IMR-90 (cell line): Measurements from ENCODE around the gene TLL1.

Source experiments
- BHLHE40 ChIP-seq: fragments of 150-350 bp; IDR thresholded peaks from 2 replicates; pipeline ENCODE4 v1.6.1; 2016; ENCODE audit warnings: mild to moderate bottlenecking, low read depth, low read length
- CEBPB ChIP-seq: IDR thresholded peaks from 2 replicates; pipeline ENCODE4 v1.6.1; 2012; ENCODE audit warnings: low read depth, low read length, improper control_type of control experiment
- FOS ChIP-seq: fragments of 150-350 bp; IDR thresholded peaks from 2 replicates; pipeline ENCODE4 v1.6.1; 2016; ENCODE audit warnings: low read depth, low read length
- MAZ ChIP-seq: IDR thresholded peaks from 2 replicates; pipeline ENCODE4 v1.6.1; 2012; ENCODE audit warnings: low read depth, mild to moderate bottlenecking, low read length, improper control_type of control experiment, moderate library complexity, borderline replicate concordance
- MXI1 ChIP-seq: IDR thresholded peaks from 2 replicates; pipeline ENCODE4 v1.6.1; 2012; ENCODE audit warnings: low read depth, mild to moderate bottlenecking, low read length, moderate library complexity, borderline replicate concordance
- POLR2A ChIP-seq: IDR thresholded peaks from 2 replicates; pipeline ENCODE4 v1.6.1; 2012; ENCODE audit warnings: mild to moderate bottlenecking, low read depth, low read length
- RAD21 ChIP-seq: IDR thresholded peaks from 2 replicates; pipeline ENCODE4 v1.6.1; 2012; ENCODE audit warnings: low read length, improper control_type of control experiment
- RCOR1 ChIP-seq: IDR thresholded peaks from 2 replicates; pipeline ENCODE4 v1.6.1; 2012; ENCODE audit warnings: mild to moderate bottlenecking, low read length, improper control_type of control experiment; ENCODE audit not compliant: insufficient replicate concordance
- RFX5 ChIP-seq: IDR thresholded peaks from 2 replicates; pipeline ENCODE4 v1.8.0; 2012; ENCODE audit warnings: low read depth, mild to moderate bottlenecking, low read length, moderate library complexity
- TF ChIP-seq, protein P1 (sequence below): conservative IDR thresholded peaks from 2 replicates; pipeline ENCODE4 v1.5.1; 2012; ENCODE audit warnings: mild to moderate bottlenecking, low read depth, low read length, improper control_type of control experiment
- TF ChIP-seq, protein P2 (sequence below): fragments of 150-350 bp; IDR thresholded peaks from 2 replicates; pipeline ENCODE4 v1.6.1; 2016; ENCODE audit warnings: low read depth, mild to moderate bottlenecking, low read length, moderate library complexity, borderline replicate concordance
- TF ChIP-seq, protein P3 (sequence below): fragments of 150-350 bp; IDR thresholded peaks from 2 replicates; pipeline ENCODE4 v1.6.1; 2017; ENCODE audit warnings: mild to moderate bottlenecking, antibody characterized with exemption, low read length, low read depth

DNA sequence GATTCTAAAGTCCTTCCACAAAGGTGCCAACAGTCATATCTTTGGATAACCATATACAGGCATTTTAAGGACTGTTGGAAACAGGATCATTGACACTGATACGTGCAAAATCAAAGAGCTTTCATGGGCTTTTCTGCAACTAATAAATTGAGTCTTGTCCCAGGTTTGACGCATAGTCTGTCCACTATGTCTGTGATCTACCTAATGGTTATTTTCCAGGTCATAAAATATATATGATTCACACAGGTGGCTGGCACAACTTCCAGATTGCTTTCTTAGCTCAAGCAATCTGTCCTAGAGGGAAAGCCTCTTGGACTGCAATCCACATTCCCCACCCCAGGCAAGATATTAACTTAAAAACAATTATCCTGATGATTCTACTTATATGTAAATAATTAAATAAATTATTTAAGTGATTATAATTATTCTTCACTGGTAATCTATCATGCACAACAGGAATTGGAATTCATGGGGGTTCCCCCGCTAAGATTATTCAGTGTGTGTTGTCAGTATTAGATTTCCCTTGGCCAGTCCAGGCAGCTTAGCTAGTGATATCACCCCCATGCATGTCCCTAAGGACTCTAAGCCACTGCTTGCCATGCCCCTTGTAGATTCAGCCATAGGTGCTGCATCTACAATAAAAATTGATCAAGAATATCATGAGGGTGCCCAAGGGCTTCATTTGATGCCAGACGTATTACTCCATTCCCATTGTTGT lies 97.8 kb downstream of the TLL1 start:
- TF ChIP-seq, protein P1, sequence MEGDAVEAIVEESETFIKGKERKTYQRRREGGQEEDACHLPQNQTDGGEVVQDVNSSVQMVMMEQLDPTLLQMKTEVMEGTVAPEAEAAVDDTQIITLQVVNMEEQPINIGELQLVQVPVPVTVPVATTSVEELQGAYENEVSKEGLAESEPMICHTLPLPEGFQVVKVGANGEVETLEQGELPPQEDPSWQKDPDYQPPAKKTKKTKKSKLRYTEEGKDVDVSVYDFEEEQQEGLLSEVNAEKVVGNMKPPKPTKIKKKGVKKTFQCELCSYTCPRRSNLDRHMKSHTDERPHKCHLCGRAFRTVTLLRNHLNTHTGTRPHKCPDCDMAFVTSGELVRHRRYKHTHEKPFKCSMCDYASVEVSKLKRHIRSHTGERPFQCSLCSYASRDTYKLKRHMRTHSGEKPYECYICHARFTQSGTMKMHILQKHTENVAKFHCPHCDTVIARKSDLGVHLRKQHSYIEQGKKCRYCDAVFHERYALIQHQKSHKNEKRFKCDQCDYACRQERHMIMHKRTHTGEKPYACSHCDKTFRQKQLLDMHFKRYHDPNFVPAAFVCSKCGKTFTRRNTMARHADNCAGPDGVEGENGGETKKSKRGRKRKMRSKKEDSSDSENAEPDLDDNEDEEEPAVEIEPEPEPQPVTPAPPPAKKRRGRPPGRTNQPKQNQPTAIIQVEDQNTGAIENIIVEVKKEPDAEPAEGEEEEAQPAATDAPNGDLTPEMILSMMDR = no peak
- TF ChIP-seq FOS (no peak), RFX5 (no peak), BHLHE40 (no peak), MAZ (no peak), POLR2A (no peak), CEBPB (no peak), RCOR1 (no peak), MXI1 (no peak), RAD21 (no peak)
- TF ChIP-seq, protein P2, sequence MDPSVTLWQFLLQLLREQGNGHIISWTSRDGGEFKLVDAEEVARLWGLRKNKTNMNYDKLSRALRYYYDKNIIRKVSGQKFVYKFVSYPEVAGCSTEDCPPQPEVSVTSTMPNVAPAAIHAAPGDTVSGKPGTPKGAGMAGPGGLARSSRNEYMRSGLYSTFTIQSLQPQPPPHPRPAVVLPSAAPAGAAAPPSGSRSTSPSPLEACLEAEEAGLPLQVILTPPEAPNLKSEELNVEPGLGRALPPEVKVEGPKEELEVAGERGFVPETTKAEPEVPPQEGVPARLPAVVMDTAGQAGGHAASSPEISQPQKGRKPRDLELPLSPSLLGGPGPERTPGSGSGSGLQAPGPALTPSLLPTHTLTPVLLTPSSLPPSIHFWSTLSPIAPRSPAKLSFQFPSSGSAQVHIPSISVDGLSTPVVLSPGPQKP = no peak
- TF ChIP-seq, protein P3, sequence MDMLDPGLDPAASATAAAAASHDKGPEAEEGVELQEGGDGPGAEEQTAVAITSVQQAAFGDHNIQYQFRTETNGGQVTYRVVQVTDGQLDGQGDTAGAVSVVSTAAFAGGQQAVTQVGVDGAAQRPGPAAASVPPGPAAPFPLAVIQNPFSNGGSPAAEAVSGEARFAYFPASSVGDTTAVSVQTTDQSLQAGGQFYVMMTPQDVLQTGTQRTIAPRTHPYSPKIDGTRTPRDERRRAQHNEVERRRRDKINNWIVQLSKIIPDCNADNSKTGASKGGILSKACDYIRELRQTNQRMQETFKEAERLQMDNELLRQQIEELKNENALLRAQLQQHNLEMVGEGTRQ = no peak
